8988T (cell line): Measurements from ENCODE around the gene CPED1.
"Not testable (repeated sequence)": the region's sequence is repeated elsewhere in the genome, so short reads cannot be mapped to it uniquely, and the experiment has no call there.

Experiments
- DNase-seq: peaks from one replicate; pipeline ENCODE4 v3.0.0; 2011

CPED1 gene

DNA sequence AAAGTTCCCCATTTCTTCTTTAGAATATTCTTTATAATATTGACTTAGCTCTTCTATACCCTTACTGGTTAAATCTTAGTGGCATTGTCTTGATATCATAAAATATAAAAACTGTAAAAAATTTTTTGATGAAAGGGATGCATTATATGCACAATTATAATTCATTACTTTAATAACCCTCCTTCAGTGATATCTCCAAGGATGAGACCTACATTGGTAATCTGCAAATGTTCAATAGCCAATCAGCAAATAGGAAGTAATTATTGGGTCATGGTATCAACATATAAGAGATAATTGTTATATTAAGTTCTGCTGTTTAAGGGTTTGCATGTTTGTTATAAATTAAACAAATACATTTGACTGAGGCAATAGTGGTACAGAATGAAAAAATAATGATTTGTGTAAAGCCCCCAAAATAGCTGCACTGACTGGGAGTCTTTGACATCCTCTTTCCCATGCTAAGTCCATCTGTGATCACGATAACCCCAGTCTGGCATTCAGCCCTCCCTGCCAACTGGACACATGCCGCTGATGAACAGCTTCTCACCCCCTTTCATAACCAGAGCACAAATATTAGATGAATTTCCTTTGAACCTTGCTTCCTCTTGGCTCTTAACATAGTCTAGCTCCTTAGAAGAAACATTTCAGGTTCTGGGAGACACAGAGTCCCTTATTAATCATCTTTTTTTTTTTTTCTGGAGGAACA lies 169.5 kb downstream of the CPED1 start:
- no peak for DNase-seq

DNA sequence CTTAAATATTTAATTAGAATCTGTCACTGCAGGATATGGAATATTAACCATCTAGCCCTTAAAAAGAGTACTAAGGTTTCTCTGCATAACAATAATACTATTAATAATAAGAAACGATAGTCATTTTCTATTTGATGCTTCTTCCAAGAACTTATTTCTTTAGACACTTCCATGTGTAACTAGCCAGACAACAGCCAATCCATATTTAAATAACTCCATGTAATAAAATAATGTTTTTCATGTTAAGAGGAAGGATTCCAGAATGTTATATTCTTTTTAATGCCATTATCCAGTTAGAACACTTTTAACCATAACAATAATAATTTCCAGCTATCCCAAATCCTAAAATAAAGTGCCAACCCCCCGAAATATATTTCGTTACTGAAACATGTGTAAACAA lies 170.2 kb downstream of the CPED1 start:
- DNase-seq: no peak

DNA sequence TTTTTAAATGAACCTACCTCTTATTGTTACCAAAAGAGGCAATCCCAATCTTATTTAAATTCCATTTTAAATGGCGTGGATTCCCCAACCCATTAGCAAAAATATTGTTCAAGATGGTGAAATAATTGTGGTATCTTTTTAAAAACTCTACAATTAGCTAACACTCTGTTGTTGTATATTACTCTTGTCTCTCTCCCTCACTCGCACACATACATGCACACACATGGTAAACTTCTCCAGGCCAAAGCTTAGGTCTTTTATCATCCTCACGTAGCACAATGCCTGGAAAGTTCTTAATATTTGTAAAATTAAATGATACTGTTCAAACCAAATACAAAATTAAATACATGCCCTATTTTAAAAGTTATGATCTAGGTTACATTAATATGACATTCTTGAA lies 171.0 kb downstream of the CPED1 start:
- no peak for DNase-seq

DNA sequence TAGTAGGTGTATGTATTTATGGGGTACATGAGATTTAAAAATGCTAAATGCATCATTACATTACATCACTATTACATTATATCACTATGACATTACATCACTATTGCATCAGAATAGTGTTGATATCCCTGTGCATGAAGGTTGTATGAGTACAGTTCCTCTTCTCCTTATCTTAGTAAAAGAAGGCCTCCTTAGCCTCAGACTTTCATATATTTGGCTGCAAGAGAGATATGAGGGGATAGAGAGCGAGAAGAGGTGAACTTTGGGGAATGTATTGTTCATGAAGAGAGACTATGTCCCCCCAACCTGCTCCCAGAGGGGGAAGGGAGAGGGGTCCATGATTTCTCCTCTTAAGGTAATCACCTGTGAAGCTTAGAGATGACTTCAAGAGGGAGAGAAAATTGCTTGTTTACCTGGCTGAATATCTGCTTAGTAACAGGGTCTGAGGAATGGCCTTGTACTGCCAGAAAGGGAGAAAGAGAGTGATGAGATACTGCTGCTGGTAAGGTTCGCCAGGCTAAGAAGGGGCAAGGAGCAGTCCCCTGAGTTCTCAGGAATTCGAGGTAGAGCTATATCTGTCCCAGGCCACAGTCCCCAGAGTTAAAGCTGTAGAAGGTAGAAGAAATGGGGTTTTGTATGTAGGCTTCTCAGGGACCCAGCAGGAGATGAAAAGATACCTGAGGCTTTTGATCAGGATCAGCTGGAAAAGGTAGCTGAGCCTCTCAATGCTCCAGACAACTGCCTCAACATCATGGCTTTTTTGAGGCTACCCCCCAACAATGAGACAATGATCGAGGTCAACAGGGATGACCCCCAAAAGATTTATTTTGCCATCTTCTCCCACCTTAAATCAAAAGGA lies 171.9 kb downstream of the CPED1 start:
- no peak for DNase-seq

DNA sequence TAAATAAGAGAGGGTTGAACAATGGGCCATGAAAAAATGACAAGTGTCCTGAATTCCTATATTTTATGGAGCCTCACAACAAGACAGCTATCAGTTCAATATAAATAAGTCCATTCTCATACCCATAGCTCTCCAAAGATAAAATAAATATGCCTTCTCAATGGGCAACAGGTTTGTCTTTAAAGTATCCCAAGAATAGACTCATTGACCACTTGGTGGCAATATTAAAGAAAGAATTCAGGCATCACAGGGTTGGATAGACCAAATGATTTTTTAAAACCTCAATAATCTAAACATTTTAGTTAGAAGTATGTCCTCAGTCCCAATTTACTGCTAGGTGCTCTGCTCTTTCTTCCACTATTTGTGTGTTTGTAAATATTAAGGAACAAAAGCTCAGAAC lies 175.2 kb downstream of the CPED1 start:
- no peak for DNase-seq

DNA sequence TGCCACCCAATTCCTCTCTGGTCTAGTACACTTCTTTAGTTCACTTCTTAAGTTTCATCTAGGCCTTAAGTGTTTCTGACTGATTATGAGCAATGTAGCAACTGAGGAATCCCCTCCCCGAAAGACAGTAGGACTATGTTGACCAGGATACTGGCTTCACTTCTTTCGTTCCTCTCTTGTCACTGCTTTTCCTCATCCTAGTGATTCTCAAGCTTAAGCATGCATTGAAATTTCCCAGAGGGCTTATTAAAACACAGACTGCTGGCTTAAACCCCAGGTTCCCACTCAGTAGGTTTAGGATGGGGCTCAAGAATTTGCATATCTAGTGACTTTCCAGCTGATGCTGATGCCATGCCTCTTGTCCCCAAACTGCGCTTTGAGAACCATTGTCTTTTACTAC lies 175.7 kb downstream of the CPED1 start:
- DNase-seq: no peak

DNA sequence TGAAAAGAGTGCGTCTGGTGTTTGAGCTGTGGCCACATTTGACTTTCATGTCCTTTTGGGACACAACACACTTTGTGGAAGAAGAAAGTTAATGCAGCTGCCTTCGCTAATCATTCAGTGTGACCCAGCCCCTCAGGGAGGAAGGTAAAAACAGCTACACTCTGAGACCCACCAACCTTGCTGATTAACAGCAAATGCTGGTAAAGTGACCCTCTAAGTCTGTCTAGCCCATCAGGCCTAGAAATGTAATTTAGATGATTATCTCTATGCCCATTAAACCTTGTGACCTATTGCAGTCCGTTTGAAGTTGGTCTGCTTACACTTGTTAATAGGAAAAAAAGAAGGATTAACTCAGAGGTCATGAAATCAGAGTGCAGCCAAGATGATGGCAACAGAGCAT lies 178.4 kb downstream of the CPED1 start:
- DNase-seq: no peak

DNA sequence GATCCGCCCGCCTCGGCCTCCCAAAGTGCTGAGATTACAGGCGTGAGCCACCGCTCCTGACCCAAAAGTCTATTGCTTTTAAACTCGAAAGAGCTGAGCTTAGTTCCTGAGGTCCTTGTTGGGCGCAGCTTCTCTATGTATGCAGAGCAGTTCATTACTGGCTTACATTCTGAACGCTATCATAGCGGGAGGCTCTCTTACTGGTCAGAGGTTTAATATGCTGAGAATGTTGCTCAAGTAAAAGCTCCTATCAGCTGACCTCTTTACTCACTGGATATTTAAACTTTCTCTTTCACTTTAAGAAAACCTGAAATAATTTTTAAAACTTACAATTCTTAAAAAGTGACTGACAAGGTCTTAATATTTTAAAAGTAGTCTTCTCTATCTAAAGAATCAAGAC lies 179.5 kb downstream of the CPED1 start:
- no peak for DNase-seq

DNA sequence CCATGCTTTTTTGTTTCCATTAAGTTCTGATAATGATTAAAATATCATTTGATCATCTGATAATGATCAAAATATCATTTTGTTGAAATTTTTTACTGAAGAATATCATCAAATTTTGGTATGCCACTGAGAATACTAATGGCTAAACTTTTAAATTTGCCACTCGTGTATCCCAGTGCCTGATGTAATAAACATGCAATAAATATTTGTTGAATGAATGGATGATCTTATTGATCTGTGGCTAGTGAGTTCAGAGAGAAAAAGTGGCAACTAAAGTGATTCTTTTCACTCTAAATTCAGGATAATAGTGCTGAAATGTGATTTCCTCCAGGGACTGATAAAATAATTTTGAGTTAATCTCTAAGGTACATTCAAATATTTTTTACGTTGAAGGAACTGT lies 181.0 kb downstream of the CPED1 start:
- DNase-seq: no peak

DNA sequence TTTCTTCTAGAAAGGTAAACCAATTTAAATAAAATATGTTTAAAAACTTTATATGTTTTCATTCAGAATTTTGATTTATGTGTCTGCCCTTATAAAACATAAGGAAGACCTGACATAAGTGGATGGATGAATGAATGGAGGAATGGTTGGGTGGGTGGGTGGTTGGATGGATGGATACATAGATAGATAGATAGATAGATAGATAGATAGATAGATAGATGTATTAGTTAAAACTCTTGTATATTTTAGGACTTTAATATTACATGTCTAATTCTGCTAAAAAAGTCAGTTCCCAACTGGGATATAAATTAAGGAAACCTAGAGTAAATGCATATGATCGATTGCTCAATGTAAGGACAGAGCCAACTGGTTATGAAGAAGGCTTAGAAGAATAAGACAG lies 184.0 kb downstream of the CPED1 start:
- DNase-seq: no peak

DNA sequence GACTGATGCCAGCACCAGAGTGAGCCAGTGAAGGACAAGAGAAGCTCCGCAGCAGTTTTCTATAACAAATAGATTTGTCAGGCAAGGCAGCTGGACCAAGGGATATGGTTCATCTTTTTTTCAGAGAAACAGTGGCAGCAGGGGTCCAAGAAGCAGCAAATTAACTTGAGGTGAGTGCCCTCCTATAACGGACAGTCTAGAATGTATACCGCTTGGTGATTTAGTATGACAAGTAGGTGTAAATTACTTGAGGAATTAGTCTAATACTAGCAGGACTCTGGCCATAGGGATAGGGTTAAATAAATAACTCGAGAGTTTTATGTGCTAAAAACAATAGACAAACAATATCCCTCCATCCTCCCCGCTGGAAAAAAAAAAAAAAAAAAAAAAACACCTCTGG lies 187.3 kb downstream of the CPED1 start:
- no peak for DNase-seq

DNA sequence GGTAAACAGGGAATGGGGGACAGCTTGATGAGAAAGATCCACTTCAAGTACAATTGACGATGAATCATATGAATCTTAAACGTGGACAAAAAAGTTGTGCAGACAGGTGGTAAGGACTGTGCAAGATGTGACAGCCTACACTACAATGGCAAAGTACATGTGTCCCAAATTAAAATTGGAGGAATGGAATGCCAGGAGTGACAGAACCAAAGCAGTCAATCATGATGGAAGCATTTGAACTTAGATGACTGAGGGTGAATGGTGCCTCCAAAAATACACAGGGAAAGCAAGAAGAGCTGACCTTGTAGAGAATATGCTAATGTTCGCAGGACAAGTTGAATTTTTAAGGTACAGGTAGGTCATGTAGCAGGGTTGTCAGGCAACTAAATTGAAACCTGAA lies 189.9 kb downstream of the CPED1 start:
- no peak for DNase-seq

DNA sequence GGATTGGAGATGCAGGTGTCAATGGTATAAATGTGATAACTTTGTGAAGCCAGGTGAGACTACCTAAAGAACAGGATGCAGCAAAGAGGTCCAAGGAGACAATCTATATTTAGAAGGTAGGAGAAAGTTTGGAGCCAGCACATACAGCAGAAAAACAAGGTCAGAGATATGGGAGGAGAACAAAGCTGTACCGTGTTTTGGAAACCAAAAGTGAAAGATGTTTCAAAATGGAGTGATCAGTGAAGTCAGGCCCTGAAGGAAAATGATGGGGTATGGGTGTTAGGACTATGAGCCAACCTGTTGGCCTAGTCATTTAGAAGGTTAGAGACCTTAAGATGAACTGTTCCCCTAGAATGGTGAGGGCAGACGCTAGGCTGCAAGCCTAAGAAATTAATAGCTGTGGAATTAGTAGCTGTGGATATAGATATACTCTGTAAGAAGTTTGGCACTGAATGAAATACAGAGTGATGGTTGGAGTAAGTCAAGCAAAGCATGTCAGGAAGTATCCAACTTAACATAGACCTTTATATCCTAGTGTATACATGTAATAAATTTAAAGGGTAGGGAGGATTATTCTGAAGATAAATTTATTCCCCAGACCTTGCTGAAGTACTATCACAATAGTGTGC lies 190.5 kb downstream of the CPED1 start:
- no peak for DNase-seq

DNA sequence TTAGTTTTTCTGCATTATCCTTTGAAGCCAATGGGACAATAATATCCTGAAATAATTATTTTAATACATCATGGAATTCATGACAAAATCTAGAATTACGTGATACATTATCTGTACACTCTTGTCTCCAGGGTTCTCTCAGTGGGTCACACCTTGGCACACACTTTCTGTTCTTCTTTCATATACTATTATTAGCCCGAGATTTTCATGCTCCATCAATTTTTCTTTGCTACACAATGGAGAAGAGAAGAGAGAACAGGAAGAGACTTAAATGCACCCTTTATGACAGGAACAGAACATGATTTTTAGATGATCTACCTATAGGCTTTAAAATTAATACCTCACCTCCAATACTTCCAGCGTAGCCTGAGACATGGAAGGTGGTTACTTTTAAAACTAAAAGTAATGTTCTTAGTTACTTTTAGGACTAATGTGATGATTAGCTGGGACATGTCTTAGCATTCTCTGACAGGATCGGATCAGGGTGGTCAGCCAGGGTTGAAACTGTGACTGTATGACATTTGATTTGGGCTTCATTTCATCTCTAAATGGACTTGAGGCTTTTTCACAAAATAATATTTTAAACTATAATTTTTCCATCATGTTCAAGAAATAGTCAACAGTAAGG lies 192.0 kb downstream of the CPED1 start:
- no peak for DNase-seq

DNA sequence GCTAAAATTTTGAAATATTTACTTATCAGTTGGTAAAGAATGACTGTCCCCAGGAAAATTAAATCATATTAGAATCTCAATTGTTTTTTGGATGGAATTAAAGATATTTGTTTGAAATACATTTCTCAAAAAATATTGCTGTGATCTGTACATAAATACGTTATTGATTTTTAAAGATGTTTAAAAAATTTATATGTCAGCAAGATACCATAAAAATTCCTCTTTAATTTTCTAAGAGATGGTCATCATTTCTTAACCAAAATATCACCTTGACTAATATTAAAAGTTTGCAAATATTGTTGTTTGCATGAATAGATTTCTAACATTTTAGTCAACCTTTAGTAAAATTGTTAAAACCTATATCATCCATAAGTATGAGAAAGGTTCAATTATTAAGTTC lies 192.8 kb downstream of the CPED1 start:
- no peak for DNase-seq

DNA sequence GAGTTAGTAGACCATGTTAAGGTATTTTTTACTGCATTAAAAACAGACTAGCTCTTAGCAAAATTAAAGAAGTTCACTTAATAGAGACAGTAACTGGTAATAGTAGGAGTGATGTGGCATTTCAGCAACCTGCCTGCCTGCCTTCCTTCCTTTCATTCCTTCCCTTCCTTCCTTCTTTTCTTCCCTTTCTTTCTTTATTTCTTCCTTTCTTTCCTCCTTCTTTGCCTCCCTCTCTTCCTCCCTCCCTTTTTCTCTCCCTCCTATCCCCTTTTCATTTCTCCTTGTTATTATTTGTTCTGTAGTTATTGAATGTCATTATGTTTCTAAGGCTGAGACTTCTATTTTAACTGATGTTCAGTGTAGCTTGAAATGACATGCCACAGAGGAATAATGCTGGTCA lies 193.8 kb downstream of the CPED1 start:
- DNase-seq: no peak

DNA sequence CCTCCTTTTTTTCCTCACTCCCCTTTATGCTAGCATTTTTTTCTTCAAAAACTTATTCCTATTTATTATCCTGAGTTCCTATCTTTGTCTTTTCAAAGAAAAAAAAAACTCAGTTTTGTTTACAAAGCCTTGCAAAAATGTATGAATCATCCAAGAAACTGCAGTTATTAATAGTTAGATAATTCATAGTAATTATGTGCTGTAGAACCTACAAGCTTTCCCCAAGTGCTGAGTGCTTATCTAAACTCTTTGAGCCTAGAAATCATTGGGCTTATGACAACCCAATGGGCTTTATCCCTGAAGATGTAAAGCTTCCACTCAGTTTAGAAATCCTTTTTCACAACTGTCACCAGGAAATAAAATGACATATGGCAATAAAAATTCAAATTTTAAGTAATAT lies 194.4 kb downstream of the CPED1 start:
- no peak for DNase-seq

DNA sequence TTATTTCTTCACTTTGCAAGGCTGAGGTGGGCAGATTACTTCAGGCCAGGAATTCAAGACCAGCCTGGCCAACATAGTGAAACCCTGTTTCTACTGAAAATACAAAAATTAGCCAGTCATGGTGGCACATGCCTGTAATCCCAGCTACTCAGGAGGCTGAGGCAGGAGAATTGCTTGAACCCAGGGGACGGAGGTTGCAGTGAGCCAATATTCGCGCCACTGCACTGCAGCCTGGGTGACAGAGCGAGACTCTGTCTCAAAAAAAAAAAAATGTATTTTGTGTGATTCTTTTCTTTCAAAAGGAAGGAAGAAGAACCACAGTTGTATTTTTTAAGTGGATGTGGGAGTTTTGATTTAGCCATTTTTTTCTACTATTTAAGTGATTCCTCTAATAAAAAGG lies 195.4 kb downstream of the CPED1 start:
- not testable (repeated sequence) for DNase-seq

DNA sequence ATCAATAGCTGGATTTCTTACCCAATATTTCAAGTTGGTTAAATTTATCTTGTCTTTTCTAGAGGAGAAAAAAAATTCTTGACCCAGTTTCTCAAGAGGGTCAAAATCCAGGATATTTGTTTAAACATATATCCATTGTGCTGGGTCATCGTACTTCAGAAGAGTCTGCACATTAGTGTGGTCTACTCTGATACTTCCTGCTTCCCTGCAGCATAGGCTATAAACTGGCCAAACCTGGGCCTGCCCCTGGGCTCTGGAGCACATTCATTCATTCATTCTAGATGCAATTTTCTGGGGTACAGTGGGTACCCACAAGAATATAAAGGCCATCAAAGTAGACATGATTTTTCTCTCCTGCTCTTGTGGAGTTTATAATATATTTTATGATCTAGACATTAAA lies 198.2 kb downstream of the CPED1 start:
- DNase-seq: no peak

DNA sequence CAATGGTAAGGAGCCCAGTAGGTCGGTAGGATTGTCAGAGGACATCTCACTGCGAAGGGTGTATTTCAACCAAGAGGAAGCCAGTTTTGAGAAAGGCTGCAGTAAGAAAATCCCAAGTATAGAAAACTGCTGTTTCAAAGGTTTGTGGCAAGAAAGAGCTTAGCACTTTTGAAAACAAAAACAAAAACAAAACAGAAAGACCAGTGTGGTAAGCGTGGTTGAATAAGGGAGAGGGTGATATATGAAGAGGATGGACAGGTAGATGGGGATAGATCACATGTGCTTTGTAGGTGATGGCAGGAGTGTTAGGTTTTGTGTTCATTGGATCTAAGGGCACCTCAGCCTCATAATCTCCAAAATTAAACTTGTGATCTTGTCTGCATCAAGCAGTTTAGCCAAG lies 198.7 kb downstream of the CPED1 start:
- no peak for DNase-seq

DNA sequence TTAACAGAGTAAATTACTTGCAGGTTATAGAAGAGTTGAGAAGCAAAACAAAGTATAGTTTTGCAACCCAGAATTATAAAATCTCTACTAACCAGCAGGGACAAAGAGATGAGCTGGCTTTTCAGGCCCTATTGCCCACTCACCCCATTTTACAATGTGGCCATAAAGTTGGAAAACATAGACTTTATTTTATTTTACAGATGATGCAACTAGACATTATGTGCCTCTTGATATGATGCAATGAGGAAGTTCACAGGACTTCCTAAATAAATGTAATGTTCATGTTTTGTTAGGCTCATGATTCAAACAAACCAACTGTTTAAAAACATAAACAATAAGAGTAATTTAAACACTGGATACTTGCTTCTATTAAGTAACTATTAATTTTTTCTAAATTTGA lies 199.2 kb downstream of the CPED1 start:
- no peak for DNase-seq

DNA sequence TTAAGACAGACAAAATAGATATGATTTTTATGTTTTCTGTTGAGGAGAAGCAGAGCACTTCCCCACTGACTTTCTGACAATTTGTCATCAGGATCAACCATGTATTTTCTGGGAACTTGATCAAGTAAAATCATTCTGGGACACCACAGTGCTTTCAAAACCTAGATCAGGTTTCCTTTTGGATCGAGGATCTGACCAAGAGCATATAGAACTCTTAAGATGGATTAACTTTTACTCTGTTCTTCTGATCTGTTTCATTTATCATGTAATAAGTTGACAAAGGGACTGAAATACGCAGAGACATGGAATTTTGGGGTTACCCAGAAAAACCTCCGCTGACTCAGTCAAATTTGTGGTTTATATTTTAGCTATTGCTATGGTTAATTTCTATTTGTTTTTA lies 204.3 kb downstream of the CPED1 start:
- no peak for DNase-seq

DNA sequence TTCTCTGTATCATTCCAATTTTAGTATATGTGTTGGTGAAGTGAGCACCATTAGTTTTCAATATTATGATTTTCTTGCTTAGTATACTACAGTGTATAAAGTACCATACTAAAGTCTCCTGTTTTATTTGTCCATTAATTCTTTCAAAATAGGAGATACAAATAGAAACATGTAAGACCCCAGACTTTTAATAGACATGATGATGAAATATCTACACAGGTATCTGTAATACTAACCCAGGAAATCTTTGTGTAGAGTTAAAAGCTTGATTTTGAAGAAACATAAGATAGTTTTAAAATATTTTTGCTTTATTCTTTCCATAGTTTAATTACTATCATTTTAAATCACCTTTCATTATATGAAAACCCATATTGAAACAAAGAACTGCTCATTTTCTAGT lies 206.5 kb downstream of the CPED1 start:
- DNase-seq: no peak

DNA sequence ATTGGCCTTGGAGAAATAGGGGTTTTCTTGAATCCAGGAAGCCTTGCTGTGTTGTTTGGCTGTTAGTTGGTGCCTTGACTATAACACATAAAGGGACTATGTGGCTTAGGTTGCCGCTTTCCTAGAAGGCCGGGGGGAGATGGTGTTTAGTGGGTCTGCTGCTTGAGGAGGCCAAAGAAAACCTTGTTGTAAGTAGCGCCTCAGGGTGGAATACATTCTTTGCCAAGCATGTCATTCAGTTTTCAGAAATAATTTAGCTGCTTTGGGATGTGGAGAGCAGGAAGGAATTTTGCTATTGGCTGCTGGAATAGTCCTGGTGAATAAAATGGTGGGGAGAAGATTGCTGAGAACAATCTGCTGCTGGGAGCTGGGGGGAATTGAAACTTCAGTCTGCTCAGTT lies 207.4 kb downstream of the CPED1 start:
- no peak for DNase-seq
